Body of pancreas (tissue), 4 donors: ENCODE results near the gene L3MBTL2.

ENCODE experiments used
- CTCF ChIP-seq, 7 experiments: fragments of 450-650 bp in 4 of 7; fragments of 200-600 bp in 3 of 7; sonication (generic) in 3 of 7; IDR thresholded peaks; one replicate each; pipeline ENCODE4 v1.5.1; 2016 to 2019; ENCODE audit warnings: antibody characterized with exemption in 7 of 7
- POLR2A ChIP-seq, 3 donors: fragments of 450-650 bp; IDR thresholded peaks; one replicate each; pipeline ENCODE4 v1.6.1; 2016; ENCODE audit warnings: antibody characterized with exemption in 3 of 3, mild to moderate bottlenecking in 2 of 3

DNA sequence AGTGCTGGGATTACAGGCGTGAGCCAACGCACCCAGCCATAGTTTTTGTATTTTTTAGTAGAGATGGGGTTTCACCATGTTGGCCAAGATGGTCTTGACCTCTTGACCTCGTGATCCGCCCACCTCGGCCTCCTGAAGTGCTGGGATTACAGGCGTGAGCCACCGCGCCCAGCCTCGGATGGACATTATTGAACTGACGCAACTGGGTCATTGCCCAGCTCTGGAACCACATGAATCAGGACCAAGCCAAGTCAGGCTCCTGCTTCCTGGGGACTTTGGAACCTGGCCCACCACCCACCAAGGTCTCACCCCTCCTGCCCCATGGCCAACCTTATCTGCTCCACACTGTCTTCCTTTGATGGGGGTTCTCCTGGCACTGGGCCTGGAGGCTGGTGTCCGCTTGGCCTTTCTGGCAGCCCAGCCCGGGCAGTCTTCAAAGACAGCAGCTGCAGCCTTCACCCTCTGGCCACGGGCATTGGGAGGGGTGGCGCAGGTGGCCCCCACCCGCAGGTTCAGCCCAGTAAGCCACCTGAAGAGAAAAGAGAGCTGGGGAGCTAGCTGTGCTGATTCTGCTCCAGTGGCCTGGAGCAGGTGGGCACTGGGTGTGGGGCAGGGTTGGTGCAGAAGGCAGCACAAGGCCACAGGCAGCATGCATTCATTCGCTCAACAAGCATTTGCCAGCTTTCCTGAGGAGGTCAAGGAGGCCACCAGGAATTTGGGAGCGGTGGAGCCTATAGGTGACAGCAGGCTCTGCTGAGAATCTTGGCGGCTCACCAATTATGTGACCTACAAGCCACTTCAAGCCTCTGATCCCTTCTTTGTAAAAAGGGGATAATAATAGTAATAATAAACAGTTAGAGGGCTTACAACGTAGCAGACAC is 29.9 kb downstream of the L3MBTL2 start:
- TF ChIP-seq CTCF (IDR thresholded peaks at IDR 0.05): no peak
- TF ChIP-seq POLR2A (IDR thresholded peaks at IDR 0.05): no peak
